Camera-type eye (tissue), 1 donor: ENCODE data around the gene ITGBL1. TPM values are rescaled to one million over a fixed set of nuclear protein-coding genes. Genes with fewer than 3 reads are reported as not detected.

Experiments
- total RNA-seq: library from RNA; depleted of rRNA; stranded (reverse); fragments of >200 nt; gene quantifications from one replicate; pipeline ENCODE4 v1.2.3, GENCODE V29; 2014

The ITGBL1 gene
- total RNA-seq: 30.7 TPM

GRCh38 chr13:101452519-101453485 lies at the start of gene ITGBL1:
Gene ITGBL1, plus strand, starts transcription at chr13:101452675. Its CDS starts 159 bp downstream, at chr13:101452834.

GRCh38 chr13:101416181-101417042 lies 36.1 kb upstream of the ITGBL1 start, which contains the start of gene NALCN:
Gene NALCN, minus strand, starts transcription at chr13:101416508. Its CDS starts 17,382 bp downstream, at chr13:101399126.

Other genes starting within 250 kb of the ITGBL1 start
- 11.3 TPM for gene NALCN, start 36.2 kb upstream of the ITGBL1 start, total RNA-seq